SHP77 treated with DMSO at 0.1 percent for 48 hours (cell line): Measurements from ENCODE around the gene PRKCQ.

ENCODE experiments used
- DNase-seq: peaks from one replicate; lab custom pipeline; 2025; lab: John Stamatoyannopoulos, UW

The PRKCQ gene

GRCh38 chr10:6579904-6580278 lies at the start of gene PRKCQ:
Gene PRKCQ, minus strand, starts transcription at chr10:6580276. Its CDS starts 65,141 bp downstream, at chr10:6515135.
- DNase-seq = no peak

- no peak for DNase-seq
Measured at GRCh38 chr10:6625428-6625827, 45.4 kb upstream of the PRKCQ start.

GRCh38 chr10:6624392-6624791 lies 44.3 kb upstream of the PRKCQ start:
- no peak for DNase-seq

GRCh38 chr10:6622921-6623320 lies 42.8 kb upstream of the PRKCQ start:
- no peak for DNase-seq

- DNase-seq = no peak
Measured at GRCh38 chr10:6621536-6621935, 41.5 kb upstream of the PRKCQ start.

- no peak for DNase-seq
Measured at GRCh38 chr10:6619660-6620059, 39.6 kb upstream of the PRKCQ start.

- DNase-seq = no peak
Measured at GRCh38 chr10:6618340-6618739, 38.3 kb upstream of the PRKCQ start.

- no peak for DNase-seq
Measured at GRCh38 chr10:6617309-6618076, 37.4 kb upstream of the PRKCQ start.

- no peak for DNase-seq
Measured at GRCh38 chr10:6615971-6616370, 35.9 kb upstream of the PRKCQ start.

GRCh38 chr10:6612371-6612770 lies 32.3 kb upstream of the PRKCQ start:
- no peak for DNase-seq

GRCh38 chr10:6610647-6611046 lies 30.6 kb upstream of the PRKCQ start:
- DNase-seq = no peak

GRCh38 chr10:6609625-6610024 lies 29.5 kb upstream of the PRKCQ start:
- DNase-seq = no peak

GRCh38 chr10:6607778-6608177 lies 27.7 kb upstream of the PRKCQ start:
- no peak for DNase-seq

GRCh38 chr10:6607182-6607581 lies 27.1 kb upstream of the PRKCQ start:
- DNase-seq = no peak

- no peak for DNase-seq
Measured at GRCh38 chr10:6603142-6604125, 23.4 kb upstream of the PRKCQ start.

- DNase-seq = no peak
Measured at GRCh38 chr10:6602700-6603084, 22.6 kb upstream of the PRKCQ start.

- DNase-seq = no peak
Measured at GRCh38 chr10:6602026-6602699, 22.1 kb upstream of the PRKCQ start.

- DNase-seq = no peak
Measured at GRCh38 chr10:6601246-6601805, 21.2 kb upstream of the PRKCQ start.

GRCh38 chr10:6600224-6600987 lies 20.3 kb upstream of the PRKCQ start:
- DNase-seq = no peak

GRCh38 chr10:6598679-6599078 lies 18.6 kb upstream of the PRKCQ start:
- DNase-seq = no peak

- no peak for DNase-seq
Measured at GRCh38 chr10:6597478-6597877, 17.4 kb upstream of the PRKCQ start.
